ENCODE measurements around the gene RNF11.

DNA sequence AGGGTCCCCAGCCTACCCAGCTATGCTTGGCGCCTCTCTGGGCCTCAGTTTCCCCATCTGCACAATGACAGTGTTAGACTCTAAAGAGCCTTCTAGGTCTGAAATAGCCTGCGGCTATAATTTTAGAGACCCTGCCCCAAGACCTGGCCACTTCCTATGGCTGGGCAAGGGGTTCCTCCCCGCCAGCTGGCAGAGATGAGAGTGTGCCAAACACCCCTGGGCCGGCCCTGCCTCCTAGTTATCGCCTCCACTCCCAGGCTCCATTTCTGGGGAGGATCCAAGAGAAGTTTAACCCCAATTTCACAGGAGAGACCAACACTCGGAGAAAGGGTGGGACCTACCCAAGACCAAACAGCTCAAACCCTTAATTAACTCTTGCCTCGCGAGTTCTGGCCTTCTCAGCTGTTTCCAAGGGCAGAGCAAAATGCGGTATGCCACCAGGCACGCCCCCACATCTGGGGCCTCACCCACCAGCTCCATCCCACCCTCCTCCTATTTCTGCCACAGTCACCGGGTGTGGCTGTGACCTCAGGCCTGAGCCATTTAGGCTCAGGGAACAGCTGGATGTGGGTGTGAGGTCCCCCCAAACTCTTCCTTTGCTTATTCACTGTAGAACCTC, 58.6 kb downstream of the RNF11 start:
- no peak for TF ChIP-seq EP300 (IDR thresholded peaks at IDR 0.05; ENCODE audit: borderline replicate concordance in 1 of 2, low read depth in 2 of 2, low read length in 2 of 2)
- TF ChIP-seq SP2 (IDR thresholded peaks at IDR 0.05; ENCODE audit: low read length) = no peak
- TF ChIP-seq RNF2 (IDR thresholded peaks at IDR 0.05; ENCODE audit: borderline replicate concordance, low read depth, low read length, missing control alignments, poor library complexity, severe bottlenecking) = no peak
- TF ChIP-seq, protein P1, sequence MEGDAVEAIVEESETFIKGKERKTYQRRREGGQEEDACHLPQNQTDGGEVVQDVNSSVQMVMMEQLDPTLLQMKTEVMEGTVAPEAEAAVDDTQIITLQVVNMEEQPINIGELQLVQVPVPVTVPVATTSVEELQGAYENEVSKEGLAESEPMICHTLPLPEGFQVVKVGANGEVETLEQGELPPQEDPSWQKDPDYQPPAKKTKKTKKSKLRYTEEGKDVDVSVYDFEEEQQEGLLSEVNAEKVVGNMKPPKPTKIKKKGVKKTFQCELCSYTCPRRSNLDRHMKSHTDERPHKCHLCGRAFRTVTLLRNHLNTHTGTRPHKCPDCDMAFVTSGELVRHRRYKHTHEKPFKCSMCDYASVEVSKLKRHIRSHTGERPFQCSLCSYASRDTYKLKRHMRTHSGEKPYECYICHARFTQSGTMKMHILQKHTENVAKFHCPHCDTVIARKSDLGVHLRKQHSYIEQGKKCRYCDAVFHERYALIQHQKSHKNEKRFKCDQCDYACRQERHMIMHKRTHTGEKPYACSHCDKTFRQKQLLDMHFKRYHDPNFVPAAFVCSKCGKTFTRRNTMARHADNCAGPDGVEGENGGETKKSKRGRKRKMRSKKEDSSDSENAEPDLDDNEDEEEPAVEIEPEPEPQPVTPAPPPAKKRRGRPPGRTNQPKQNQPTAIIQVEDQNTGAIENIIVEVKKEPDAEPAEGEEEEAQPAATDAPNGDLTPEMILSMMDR (IDR thresholded peaks at IDR 0.05; ENCODE audit: control extremely low read depth in 1 of 3, insufficient read depth in 1 of 3, low read depth in 1 of 3, low read length in 3 of 3) = no peak
- TF ChIP-seq SIX5 (IDR thresholded peaks at IDR 0.05; ENCODE audit: low read depth, low read length) = no peak
- no peak for TF ChIP-seq RAD21 (IDR thresholded peaks at IDR 0.05 in 1 of 2, conservative IDR thresholded peaks at IDR 0.05 in 1 of 2; ENCODE audit: low read depth in 2 of 2, low read length in 2 of 2)
- TF ChIP-seq HDAC6 (IDR thresholded peaks at IDR 0.05; ENCODE audit: low read depth, low read length) = no peak
- no peak for TF ChIP-seq RFX5 (IDR thresholded peaks at IDR 0.05; ENCODE audit: borderline replicate concordance, low read depth, low read length)
